HepG2 (cell line): ENCODE measurements around the gene STRN3. TPM values are rescaled to one million over a fixed set of nuclear protein-coding genes. Genes with fewer than 3 reads are reported as not detected.
A peak's percentile ranks its signal among the peaks of the same experiment; 100 is the strongest.

ENCODE experiments used
- FOXK1 ChIP-seq: sonication (generic); formaldehyde crosslinking; IDR thresholded peaks from 2 replicates; pipeline ENCODE4 v1.4.0; 2020; ENCODE audit warnings: low read depth, missing genetic modification reagents, borderline replicate concordance
- FOXO4 ChIP-seq: sonication (generic); formaldehyde crosslinking; conservative IDR thresholded peaks from 2 replicates; pipeline ENCODE4 v1.8.1; 2023; ENCODE audit warnings: missing genetic modification reagents
- GZF1 ChIP-seq: sonication (generic); formaldehyde crosslinking; IDR thresholded peaks from 2 replicates; pipeline ENCODE4 v1.5.1; 2020; ENCODE audit warnings: mild to moderate bottlenecking, missing genetic modification reagents
- HIVEP1 ChIP-seq: sonication (generic); formaldehyde crosslinking; IDR thresholded peaks from 2 replicates; pipeline ENCODE4 v1.4.0; 2020; ENCODE audit warnings: mild to moderate bottlenecking, missing genetic modification reagents
- HNRNPH1 ChIP-seq: fragments of 200-400 bp; formaldehyde crosslinking; optimal IDR thresholded peaks from 2 replicates; pipeline ENCODE3; 2017; ENCODE audit warnings: mild to moderate bottlenecking, low read depth, low read length
- POLR2A ChIP-seq, 2 experiments: IDR thresholded peaks; 2 replicates each; pipeline ENCODE4 v1.6.1; 2011; ENCODE audit warnings: low read depth in 2 of 2, low read length in 2 of 2, mild to moderate bottlenecking in 1 of 2, moderate library complexity in 1 of 2; ENCODE audit not compliant: insufficient read depth in 1 of 2
- ZFY ChIP-seq: sonication (generic); formaldehyde crosslinking; IDR thresholded peaks from 2 replicates; pipeline ENCODE4 v1.4.0; 2020; ENCODE audit warnings: missing genetic modification reagents
- ZNF652 ChIP-seq: IDR thresholded peaks from 2 replicates; pipeline ENCODE4 v1.6.1; 2016; ENCODE audit warnings: low read depth, borderline replicate concordance
- ZNF773 ChIP-seq: sonication (generic); formaldehyde crosslinking; IDR thresholded peaks from 2 replicates; pipeline ENCODE4 v1.4.0; 2020; ENCODE audit warnings: missing genetic modification reagents, borderline replicate concordance
- polyA plus RNA-seq, 8 experiments: library from polyadenylated mRNA; depleted of rRNA in 3 of 8; stranded (reverse) in 7 of 8; unstranded in 1 of 8; fragments of >200 nt; fragmentation: Illumina TruSeq in 4 of 8; extraction: Trizol in 4 of 8; gene quantifications; 2 replicates each; pipeline versions ENCODE4 v1.2.1 to v1.2.3, GENCODE V29; 2011 to 2016; ENCODE audit warnings: low read depth in 4 of 8, missing spikeins in 1 of 8, mixed read lengths in 1 of 8; ENCODE audit not compliant: insufficient read depth in 1 of 8
- total RNA-seq, 5 experiments: library from RNA; depleted of rRNA; stranded (reverse); fragments of >200 nt; fragmentation: Illumina TruSeq; extraction: Trizol; gene quantifications; 2 replicates each; pipeline ENCODE4 v1.2.3, GENCODE V29; 2016; ENCODE audit warnings: low read depth in 1 of 5
- TF ChIP-seq, protein P1 (sequence below): sonication (generic); formaldehyde crosslinking; IDR thresholded peaks from 2 replicates; pipeline ENCODE4 v1.5.1; 2020; ENCODE audit warnings: missing genetic modification reagents, mild to moderate bottlenecking, borderline replicate concordance

The STRN3 gene
- total and polyA plus RNA-seq, 2 of the 13 experiments (the other 11 are each of a cell fraction or from before 2014, with no cell fraction given): 49.4 to 123 TPM

GRCh38 chr14:30998100-30998706 lies 28.0 kb downstream of the STRN3 start (continued):
- TF ChIP-seq FOXO4: 0 out of 2 replicates have a peak, but pooled peaks have one; percentile 10
- TF ChIP-seq HIVEP1 (CRISPR knock-in tag): no peak
- TF ChIP-seq ZFY (CRISPR knock-in tag): no peak
- no peak for TF ChIP-seq GZF1
- 0 out of 2 replicates have a peak, but pooled peaks have one; percentile 31 for TF ChIP-seq ZNF773 (CRISPR knock-in tag)
- TF ChIP-seq HNRNPH1: no peak
- TF ChIP-seq ZNF652 (CRISPR knock-in tag): no peak
- TF ChIP-seq, protein P1, sequence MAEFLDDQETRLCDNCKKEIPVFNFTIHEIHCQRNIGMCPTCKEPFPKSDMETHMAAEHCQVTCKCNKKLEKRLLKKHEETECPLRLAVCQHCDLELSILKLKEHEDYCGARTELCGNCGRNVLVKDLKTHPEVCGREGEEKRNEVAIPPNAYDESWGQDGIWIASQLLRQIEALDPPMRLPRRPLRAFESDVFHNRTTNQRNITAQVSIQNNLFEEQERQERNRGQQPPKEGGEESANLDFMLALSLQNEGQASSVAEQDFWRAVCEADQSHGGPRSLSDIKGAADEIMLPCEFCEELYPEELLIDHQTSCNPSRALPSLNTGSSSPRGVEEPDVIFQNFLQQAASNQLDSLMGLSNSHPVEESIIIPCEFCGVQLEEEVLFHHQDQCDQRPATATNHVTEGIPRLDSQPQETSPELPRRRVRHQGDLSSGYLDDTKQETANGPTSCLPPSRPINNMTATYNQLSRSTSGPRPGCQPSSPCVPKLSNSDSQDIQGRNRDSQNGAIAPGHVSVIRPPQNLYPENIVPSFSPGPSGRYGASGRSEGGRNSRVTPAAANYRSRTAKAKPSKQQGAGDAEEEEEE (CRISPR knock-in tag): no peak
- TF ChIP-seq POLR2A (IDR thresholded peaks at IDR 0.05; ENCODE audit: insufficient read depth in 1 of 2, low read depth in 2 of 2, low read length in 2 of 2): no peak
- TF ChIP-seq FOXK1: no peak
- TF ChIP-seq, all 625 proteins: peak for 13
